GM18519 (cell line): ENCODE results near the gene GBF1.
A peak's percentile ranks its signal among the peaks of the same experiment; 100 is the strongest.
"Not testable (repeated sequence)": the region's sequence is repeated elsewhere in the genome, so short reads cannot be mapped to it uniquely, and the experiment has no call there.

Experiments used
- ATAC-seq: cut with Tn5 transposase; IDR thresholded peaks from one replicate; pipeline ENCODE4 v1.9.1; 2021; ENCODE audit warnings: mild to moderate bottlenecking, moderate library complexity; ENCODE audit not compliant: unreplicated experiment, low FRiP score

The GBF1 gene, protein sequence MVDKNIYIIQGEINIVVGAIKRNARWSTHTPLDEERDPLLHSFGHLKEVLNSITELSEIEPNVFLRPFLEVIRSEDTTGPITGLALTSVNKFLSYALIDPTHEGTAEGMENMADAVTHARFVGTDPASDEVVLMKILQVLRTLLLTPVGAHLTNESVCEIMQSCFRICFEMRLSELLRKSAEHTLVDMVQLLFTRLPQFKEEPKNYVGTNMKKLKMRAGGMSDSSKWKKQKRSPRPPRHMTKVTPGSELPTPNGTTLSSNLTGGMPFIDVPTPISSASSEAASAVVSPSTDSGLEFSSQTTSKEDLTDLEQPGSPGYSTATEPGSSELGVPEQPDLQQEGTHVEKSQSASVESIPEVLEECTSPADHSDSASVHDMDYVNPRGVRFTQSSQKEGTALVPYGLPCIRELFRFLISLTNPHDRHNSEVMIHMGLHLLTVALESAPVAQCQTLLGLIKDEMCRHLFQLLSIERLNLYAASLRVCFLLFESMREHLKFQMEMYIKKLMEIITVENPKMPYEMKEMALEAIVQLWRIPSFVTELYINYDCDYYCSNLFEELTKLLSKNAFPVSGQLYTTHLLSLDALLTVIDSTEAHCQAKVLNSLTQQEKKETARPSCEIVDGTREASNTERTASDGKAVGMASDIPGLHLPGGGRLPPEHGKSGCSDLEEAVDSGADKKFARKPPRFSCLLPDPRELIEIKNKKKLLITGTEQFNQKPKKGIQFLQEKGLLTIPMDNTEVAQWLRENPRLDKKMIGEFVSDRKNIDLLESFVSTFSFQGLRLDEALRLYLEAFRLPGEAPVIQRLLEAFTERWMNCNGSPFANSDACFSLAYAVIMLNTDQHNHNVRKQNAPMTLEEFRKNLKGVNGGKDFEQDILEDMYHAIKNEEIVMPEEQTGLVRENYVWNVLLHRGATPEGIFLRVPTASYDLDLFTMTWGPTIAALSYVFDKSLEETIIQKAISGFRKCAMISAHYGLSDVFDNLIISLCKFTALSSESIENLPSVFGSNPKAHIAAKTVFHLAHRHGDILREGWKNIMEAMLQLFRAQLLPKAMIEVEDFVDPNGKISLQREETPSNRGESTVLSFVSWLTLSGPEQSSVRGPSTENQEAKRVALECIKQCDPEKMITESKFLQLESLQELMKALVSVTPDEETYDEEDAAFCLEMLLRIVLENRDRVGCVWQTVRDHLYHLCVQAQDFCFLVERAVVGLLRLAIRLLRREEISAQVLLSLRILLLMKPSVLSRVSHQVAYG (N-terminal part only)

DNA sequence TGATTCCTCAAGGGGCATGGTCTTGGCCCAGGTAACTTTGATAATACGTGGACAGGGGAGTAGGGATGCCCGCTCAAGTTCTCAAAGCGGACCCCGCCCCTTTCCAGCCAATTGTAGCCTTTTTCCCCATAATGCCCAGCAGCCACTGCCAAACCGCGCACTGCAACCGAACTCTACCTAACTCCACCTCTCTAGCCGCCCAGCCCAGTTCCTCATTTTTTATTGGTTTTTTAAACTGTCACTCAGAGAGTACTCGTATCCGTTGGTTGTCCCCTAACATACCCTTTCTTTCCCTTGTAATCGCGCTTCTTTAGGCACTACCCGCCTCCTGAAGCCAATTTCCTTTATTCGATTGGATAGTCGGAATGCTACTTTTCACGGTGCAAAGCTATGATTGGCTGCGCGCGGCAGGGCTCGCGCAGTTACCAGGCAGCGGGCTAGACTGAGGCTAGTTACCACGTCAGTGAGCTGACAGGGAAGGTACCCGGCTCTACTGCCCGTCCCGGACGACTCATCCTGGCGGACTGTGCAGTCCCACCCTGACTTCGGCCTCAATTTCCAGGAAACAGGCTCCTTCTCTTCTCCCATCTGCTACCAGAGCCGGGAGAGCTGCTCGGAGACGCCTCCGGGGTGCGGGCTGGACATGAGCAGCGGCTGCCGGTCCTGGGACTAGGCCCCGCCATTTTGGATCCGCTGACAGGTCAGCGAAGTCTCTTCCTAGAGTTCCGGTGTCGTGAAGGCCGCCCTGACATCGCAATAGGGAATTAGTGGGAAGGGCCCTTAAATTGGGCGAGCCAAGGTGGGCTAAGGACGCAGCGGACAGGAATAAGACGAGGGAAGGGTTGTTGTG lies at the start of gene GBF1:
Gene GBF1, plus strand, starts transcription at position 451 of the 850 bp plus-strand sequence. CDS start 13,407 bp downstream, outside the sequence.
- ATAC-seq = peak; percentile 79

DNA sequence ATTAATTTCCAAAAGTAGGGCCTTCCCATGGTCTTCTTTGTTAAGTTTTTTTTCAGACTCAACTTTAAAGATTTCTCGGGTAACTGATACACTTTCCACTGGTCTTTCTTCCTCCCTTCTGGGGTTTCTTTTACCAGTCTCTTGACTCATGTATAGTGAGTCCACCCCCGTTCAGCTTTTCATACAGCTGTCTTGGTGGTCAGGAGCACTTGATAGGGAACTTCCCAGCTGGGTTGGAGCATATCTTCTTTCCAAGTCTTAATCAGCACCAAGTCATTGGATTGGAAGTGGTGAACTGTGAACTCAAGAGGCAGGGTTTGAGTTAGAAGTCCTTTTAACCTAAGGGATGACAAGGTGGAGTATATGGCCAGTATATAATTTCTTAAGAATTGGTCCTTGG lies 48.4 kb upstream of the GBF1 start:
- no peak for ATAC-seq

DNA sequence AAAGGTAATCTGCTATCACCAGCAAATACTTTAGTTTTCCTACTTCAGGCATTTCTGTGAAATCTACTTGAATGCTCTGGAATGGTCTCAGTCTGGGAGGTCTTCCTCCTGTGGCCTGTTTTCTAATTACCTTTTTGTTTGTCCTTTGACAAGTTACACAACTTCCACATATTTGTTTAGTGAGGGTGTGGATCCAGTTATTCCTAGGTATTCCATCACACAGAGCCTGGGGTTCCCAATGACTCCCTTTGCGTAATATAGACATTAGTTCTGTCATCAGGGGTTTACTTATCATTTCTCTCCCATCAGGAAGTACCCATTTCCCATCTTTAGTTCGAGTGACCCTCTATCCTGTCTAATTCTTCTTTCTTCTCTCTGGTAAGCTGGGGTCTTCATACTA lies 47.3 kb upstream of the GBF1 start:
- no peak for ATAC-seq

DNA sequence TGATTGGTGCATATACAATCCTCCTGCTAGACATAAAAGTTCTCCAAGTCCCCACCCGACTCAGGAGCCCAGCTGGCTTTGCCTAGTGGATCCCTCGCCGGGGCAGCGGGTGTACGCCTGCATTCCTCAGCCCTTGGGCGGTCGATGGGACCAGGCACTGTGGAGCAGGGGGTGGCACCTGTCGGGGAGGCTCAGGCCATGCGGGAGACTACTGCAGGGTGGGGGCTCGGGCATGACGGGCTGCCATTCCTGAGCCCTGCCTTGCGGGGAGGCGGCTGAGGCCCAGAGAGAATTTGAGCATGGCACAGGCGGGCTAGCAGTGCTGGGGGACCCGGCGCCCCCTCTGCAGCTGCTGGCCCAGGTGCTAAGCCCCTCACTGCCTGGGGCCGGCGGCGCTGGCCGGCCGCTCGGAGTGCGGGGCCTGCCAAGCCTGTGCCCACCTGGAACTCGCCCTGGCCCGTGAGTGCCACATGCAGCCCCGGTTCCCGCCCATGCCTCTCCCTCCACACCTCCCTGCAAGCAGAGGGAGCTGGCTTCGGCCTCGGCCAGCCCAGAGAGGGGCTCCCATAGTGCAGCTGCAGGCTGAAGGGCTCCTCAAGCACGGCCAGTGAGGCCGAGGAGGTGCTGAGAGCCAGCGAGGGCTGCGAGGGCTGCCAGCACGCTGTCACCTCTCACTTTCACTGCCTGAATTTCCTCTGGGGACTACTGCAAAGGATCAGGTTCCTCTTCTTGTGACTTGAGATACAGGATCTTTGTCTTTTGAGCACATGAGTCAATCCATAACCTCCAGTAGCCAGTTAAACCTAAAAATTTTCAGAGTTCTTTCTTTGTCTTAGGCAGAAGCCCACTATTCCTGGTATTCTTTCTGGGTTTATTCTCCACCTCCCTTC lies 44.3 kb upstream of the GBF1 start:
- ATAC-seq = no peak

DNA sequence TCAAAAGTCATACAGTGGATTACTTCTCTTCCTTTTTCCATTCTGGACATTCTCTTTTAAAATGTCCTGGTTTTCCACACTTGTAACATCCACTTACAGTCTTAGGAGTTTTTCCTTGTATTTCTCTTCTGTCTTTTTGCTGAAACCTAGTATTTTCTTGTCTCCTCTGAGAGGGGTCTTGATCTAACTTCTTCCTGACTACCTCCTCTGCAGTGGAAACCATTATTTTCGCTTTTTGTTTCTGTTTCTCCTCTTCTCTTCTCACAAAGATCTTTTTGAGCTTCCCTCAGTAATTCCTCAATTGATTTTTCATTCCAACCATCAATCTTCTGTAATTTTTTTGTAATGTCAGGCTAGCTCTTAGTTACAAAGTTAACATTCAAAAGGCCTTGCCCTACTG lies 42.9 kb upstream of the GBF1 start:
- ATAC-seq = no peak

DNA sequence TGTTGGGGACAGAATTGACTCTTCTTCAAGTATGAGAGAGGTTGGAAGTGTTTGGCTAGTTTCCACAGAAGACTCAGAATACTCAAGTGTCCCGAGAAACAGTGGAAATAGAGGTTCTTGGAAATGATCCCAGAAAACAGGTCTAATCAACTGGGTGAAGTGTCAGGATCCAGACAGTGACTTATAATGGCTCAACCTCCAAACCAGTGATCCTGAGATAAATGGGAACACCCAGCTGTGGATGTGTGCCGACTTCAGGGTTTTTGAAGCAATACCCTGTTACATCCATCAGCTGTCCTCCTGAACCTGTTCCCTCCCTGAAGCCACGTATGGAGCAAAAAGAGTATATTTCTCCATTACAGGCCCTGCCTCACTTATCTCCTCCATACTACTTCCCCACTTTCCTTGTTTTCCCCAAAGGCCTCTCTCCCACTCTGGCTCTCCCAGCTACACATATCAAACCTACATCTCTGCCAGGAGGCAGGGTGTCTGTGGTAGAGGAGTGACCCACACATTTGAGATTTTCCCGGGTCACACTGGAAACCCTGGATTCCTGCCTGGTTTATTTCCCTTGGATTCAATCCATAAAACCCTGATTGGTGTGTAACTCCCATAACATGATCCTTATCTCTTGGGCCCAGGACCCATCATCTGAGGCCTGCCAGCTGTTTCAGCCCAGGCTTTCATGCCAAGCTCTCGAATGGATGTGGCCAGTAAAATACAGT lies 36.9 kb upstream of the GBF1 start:
- ATAC-seq = no peak

DNA sequence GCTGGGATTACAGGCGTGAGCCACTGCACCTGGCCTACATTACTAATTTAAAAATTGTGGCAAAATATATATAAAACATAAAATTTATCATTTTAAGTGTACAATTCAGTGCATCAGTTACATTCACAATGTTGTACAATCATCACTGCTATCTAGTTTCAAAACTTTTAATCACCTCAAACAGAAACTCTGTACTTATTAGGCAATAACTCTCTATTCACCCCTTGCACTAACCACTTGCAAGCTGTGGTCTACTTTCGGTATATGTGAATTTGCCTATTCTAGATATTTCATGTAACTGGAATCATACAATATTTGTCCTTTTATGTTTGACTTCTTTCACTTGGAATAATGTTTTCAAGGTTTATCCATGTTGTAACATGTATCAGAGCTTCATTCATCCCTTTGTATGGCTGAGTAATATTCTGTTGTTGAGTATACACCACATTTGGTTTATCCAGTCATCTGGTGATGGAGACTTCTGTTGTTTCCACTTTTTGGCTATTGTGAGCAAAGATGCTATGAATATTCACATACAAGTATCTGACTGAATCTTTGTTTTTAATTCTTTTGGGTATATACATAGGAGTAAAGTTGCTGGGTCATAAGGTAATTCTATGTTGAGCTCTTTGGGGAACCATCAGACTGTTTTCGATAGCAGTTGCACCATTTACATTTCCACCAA lies 33.6 kb upstream of the GBF1 start:
- ATAC-seq = no peak

DNA sequence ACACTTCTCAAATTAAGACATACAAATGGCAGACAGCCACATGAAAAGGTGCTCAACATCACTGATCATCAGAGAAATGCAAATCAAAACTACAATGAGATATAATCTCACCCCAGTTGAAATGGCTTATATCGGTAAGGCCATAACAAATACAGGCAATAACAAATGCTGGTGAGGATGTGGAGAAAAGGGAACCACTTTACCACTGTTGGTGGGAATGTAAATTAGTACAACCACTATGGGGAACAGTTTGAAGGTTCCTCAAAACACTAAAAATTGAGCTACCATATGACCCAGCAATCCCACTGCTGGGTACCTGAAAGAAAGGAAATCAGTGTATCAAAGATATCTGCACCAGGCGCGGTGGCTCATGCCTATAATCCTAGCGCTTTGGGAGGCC lies 31.7 kb upstream of the GBF1 start:
- ATAC-seq = not testable (repeated sequence)

DNA sequence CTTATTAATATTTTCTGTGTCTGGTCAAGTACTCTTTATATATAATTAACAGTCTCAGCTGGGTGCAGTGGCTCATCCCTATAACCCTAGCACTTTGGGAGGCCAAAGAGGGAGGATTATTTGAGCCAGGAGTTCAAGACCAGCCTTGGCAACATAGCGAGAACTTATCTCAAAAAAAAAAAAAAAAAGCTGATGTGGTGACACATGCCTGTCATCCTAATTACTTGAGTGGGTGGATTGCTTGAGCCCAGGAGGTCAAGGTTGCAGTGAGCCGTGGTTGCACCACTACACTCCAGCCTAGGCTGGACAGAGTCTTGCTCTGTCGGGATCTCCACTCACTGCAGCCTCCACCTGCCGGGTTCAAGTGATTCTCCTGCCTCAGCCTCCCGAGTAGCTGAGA lies 26.0 kb upstream of the GBF1 start:
- no peak for ATAC-seq

DNA sequence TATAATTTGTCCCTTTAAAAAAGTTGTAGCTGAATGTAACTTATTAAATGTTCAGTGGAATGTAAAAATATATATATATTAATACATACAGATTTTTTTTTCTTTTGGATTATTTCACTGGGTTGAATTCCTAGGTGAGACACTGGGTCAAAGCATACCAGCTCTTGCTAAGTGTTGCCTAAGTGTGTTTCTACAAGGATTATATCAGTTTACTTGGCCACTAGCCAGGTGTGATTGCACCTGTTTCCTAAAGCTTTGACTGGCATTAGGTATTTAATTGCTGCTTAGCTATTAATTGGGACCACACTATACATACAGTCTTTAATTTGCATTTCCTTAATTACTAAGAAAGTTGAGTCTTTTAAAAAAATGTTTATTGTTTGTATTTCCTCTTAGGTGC lies 24.7 kb upstream of the GBF1 start:
- no peak for ATAC-seq

DNA sequence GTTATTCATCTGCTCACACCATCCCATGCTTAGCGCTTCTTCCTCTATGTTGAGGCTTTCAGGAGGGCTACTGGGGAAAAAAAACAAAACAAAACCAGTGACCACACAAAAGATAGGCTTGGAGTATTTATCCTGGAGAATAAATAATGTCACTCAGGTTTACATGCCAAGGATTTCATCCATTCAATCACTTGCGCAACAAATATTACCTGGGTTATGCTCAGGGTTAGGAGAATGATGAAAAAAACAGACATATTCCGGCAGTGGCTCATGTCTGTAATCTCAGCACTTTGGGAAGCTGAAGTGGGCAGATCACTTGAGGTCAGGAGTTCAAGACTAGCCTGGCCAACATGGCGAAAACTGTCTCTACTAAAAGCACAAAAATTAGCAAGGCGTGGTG lies 22.5 kb upstream of the GBF1 start:
- ATAC-seq = no peak

DNA sequence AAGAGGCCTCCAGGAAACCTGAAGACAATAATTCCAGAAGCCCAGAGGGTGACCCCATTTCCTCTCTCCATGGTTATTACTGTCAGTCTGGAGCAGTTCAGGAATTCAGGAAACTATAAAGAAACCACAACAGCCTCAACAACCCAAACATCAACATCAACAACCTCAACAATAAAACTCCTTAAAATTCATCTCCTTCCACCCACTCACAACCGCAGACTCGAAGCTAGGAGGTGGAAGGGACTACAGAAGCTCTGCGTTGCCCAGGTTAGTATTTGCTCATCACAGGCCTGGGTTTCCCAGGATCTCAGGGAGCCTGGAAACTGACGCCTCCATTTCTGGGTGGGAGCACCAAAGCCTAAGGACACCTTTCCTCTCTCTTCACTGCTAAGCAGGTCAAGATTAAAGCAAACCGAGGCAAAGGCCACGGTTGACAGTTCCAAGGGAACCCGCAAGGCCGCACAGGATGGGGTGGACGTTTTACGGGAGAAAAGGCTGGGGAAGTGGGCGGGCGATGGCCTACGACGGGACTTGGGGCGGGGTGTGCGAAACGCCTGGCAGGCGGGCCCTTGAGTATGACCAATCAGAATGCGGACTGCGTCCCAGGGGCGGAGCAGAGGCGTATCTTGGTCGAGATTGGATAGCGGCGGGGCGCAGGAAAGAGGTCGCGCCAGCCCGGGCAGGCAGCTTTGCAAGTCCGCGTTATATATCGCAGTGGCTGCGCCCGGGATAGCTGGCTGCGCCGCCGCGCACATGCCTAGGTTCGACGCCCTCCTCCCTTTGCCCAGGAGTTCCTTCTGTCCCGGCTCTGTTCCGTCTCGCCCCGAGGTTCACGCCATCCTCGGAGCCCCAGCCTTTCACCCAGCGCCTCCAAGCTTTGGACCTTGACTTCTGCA lies 19.4 kb upstream of the GBF1 start, which contains the start of gene ELOVL3:
Gene ELOVL3, plus strand, starts transcription at position 654 of the 896 bp plus-strand sequence. CDS start 250 bp downstream, outside the sequence.
- peak; percentile 79 for ATAC-seq

DNA sequence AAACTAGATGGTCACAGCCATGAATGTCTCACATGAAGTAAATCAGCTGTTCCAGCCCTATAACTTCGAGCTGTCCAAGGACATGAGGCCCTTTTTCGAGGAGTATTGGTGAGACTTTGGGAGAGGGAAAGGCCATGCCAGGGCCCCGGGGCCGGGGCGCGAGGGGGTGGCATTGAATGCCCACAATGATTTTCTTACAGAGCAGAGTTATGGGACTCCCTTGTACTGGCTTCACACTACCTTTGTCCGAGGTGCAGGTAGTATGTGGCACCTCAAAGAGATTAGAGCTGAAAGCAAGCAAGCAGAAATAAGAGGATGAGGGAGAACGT lies 18.8 kb upstream of the GBF1 start:
- ATAC-seq = no peak

DNA sequence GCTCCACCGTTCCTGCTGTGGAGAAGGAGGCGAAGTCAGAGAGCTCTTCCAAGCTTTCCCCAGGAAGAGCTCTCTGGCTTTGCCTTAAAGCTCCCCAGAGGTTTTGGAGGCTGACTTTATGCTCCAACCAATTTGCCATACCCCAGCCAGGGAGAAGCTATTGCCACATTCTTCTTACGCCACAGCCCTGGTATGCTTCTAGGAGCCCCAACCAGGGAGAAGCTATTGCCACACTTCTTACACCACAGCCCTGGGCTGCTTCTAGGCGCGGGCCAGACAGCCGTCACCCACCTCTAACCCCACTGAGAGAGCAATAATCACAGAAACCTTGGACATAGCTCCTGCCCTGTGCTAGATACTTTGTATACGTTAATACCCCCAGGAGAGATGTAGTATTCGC lies 18.3 kb upstream of the GBF1 start:
- no peak for ATAC-seq

DNA sequence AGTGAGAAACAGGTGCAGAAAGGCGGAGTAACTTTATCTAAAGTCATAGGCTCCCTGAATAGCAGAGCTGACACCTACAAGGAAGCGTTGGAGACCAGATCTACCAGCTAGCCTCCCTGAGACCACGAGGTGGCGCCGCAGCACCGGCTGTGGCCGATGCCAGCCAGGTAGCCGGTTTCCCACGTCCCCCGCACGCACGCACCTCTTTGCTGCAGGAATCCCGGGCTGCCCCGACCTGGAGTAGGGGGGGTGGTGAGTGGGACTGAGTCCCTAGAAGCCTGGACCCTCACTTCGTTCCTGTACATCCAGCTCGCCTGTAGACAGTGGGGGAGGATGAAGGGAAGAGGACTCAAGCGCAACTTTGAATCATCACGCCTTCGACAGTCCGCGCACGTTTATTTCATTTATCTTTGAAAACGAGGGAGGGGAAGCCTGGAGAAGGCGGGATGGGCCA lies 15.5 kb upstream of the GBF1 start:
- no peak for ATAC-seq

DNA sequence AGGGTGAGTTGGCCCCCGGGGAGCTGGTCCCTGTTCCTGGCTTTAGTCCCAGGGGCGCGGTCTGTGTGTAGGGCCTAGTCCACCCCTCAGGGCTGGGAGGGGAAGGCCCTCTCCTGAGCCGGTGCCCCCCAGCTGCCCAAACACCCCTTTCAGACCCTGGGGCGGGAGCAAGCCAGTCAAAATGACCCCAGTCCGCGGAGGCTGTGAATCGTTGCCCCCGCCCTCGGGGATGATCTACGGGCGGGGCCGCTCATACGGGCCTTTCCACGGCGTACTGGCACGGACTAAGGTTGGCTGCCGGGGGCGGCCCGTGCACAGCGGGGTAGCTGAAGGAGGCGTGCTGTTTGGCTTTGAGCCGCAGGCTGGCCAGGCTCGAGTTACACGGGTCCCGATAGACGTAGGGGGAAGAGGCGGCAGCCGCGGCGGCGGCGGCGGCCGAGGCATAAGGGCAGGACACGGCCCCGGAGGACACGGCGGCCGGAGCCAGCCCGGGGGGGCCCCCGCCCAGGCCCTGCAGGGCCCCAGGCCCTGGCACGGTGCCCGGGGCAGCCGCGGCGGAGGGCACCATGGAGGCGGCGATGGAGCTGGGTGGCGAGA lies 15.0 kb upstream of the GBF1 start:
- ATAC-seq = no peak
